Measurements from ENCODE around the gene SMIM24.

GRCh38 chr19:3528539-3529211, 48.4 kb upstream of the SMIM24 start:
- no peak for TF ChIP-seq POLR2A (IDR thresholded peaks at IDR 0.05)
- no peak for TF ChIP-seq CTCF (IDR thresholded peaks at IDR 0.05)
